ENCODE data around the gene BRD1.

DNA sequence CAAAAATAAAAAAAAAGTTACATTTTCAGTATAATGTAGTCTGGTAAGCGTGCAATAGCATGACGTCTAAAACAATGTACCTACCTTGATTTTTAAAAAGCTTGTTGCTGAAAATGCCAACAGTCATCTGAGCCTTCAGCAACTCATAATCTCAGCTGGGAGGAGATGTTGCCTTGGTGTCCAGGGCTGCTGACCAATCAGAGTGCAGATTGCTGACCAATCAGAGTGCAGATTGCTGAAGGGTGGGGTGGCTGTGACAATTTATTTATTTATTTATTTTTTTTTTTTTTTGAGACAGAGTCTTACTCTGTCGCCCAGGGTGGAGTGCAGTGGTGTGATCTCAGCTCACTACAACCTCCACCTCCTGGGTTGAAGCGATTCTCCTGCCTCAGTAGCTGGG is 43.8 kb upstream of the BRD1 start:
- no peak for TF ChIP-seq POLR2A (IDR thresholded peaks at IDR 0.05)
- TF ChIP-seq, protein P1, sequence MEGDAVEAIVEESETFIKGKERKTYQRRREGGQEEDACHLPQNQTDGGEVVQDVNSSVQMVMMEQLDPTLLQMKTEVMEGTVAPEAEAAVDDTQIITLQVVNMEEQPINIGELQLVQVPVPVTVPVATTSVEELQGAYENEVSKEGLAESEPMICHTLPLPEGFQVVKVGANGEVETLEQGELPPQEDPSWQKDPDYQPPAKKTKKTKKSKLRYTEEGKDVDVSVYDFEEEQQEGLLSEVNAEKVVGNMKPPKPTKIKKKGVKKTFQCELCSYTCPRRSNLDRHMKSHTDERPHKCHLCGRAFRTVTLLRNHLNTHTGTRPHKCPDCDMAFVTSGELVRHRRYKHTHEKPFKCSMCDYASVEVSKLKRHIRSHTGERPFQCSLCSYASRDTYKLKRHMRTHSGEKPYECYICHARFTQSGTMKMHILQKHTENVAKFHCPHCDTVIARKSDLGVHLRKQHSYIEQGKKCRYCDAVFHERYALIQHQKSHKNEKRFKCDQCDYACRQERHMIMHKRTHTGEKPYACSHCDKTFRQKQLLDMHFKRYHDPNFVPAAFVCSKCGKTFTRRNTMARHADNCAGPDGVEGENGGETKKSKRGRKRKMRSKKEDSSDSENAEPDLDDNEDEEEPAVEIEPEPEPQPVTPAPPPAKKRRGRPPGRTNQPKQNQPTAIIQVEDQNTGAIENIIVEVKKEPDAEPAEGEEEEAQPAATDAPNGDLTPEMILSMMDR (IDR thresholded peaks at IDR 0.05), result no peak
